Body of pancreas (tissue), 4 donors: ENCODE results near the gene SVBP. TPM values are rescaled to one million over a fixed set of nuclear protein-coding genes. Genes with fewer than 3 reads are reported as not detected.

ENCODE experiments used
- ATAC-seq: fragments of 150-250 bp; one replicate; pipeline ENCODE4 v1.9.1; 2016
- DNase-seq, 4 donors: peaks; one replicate each; pipeline ENCODE4 v3.0.0-alpha.2; 2019
- H3K27ac ChIP-seq, 4 donors: fragments of 200-600 bp; sonication (generic); 1 replicate in 3 of 4; 2 replicates in 1 of 4; pipeline versions ENCODE4 v1.5.1 to v1.6.1; 2016 to 2019; ENCODE audit warnings: mild to moderate bottlenecking in 1 of 4, mixed read lengths in 1 of 4, moderate library complexity in 1 of 4
- H3K27me3 ChIP-seq, 2 donors: fragments of 200-600 bp; sonication (generic); one replicate each; pipeline ENCODE4 v1.6.0; 2016; ENCODE audit warnings: mild to moderate bottlenecking in 1 of 2
- H3K36me3 ChIP-seq, 2 donors: fragments of 200-600 bp; sonication (generic); replicated peaks in 1 of 2; 2 replicates each; pipeline ENCODE4 v1.5.1; 2016; ENCODE audit warnings: low read depth in 2 of 2; ENCODE audit not compliant: insufficient read depth in 1 of 2
- H3K4me1 ChIP-seq: fragments of 200-600 bp; sonication (generic); one replicate; pipeline ENCODE4 v1.6.0; 2016
- H3K4me3 ChIP-seq, 2 donors: fragments of 200-600 bp; sonication (generic); 1 replicate in 1 of 2; 2 replicates in 1 of 2; pipeline ENCODE4 v1.5.1; 2016 to 2019
- H3K9me3 ChIP-seq, 3 donors: fragments of 200-600 bp; sonication (generic); 1 replicate in 2 of 3; 2 replicates in 1 of 3; pipeline ENCODE4 v1.5.1; 2016
- CTCF ChIP-seq, 7 experiments: fragments of 450-650 bp in 4 of 7; fragments of 200-600 bp in 3 of 7; sonication (generic) in 3 of 7; IDR thresholded peaks; one replicate each; pipeline ENCODE4 v1.5.1; 2016 to 2019; ENCODE audit warnings: antibody characterized with exemption in 7 of 7
- POLR2A ChIP-seq, 3 donors: fragments of 450-650 bp; IDR thresholded peaks; one replicate each; pipeline ENCODE4 v1.6.1; 2016; ENCODE audit warnings: antibody characterized with exemption in 3 of 3, mild to moderate bottlenecking in 2 of 3
- WGBS, 2 donors: methylation state at CpG; one replicate each; pipeline ENCODE4 v1.1.5; 2017; 5-methylcytosine and 5-hydroxymethylcytosine counted together
- intact Hi-C: fragments of 100-400 bp; cut with DNase I; formaldehyde crosslinking; loops from one replicate; pipeline ENCODE4 v1.15.1; 2023
- total RNA-seq, 2 donors: library from RNA; depleted of rRNA; stranded (reverse); fragments of >200 nt; gene quantifications; one replicate each; pipeline ENCODE4 v1.1.0, GENCODE V29; 2016

SVBP gene
- total RNA-seq, 2 donors from 2014 or later, result 12.2 to 12.5 TPM

GRCh38 chr1:42807056-42807668 is 10.0 kb downstream of the SVBP start:
- no peak for TF ChIP-seq CTCF (IDR thresholded peaks at IDR 0.05)
- no peak for TF ChIP-seq POLR2A (IDR thresholded peaks at IDR 0.05)
- no peak for DNase-seq
- intact Hi-C loops, result no loop called here
- H3K4me1 ChIP-seq, result no peaks in the 10 kb centered on the region
- no peak overlapping the region for H3K27ac ChIP-seq
- ATAC-seq, result no peak
- no peaks in the 10 kb centered on the region for H3K36me3 ChIP-seq
- no peaks in the 10 kb centered on the region for H3K27me3 ChIP-seq
- no peak overlapping the region for H3K4me3 ChIP-seq
- no peaks in the 10 kb centered on the region for H3K9me3 ChIP-seq

GRCh38 chr1:42806593-42806992 is 10.6 kb downstream of the SVBP start:
- intact Hi-C loops, result no loop called here
- TF ChIP-seq CTCF (IDR thresholded peaks at IDR 0.05) (no peak), POLR2A (IDR thresholded peaks at IDR 0.05) (no peak)
- Histone ChIP-seq H3K27ac (no peak overlapping the region), H3K27me3 (no peaks in the 10 kb centered on the region), H3K4me1 (no peaks in the 10 kb centered on the region), H3K9me3 (no peaks in the 10 kb centered on the region), H3K36me3 (no peaks in the 10 kb centered on the region), H3K4me3 (no peak overlapping the region)
- 86 to 88% methylated on average over 5 of the region's 5 CpGs for WGBS, 2 donors
- DNase-seq (no peak), ATAC-seq (no peak)

GRCh38 chr1:42806171-42806570 is 11.0 kb downstream of the SVBP start:
- TF ChIP-seq CTCF (IDR thresholded peaks at IDR 0.05) (no peak), POLR2A (IDR thresholded peaks at IDR 0.05) (no peak)
- no peaks in the 10 kb centered on the region for H3K9me3 ChIP-seq
- H3K36me3 ChIP-seq, result no peaks in the 10 kb centered on the region
- H3K27ac ChIP-seq, result no peak overlapping the region
- intact Hi-C loops, result no loop called here
- ATAC-seq, result no peak
- no peak for DNase-seq
- no peak overlapping the region for H3K4me3 ChIP-seq
- H3K27me3 ChIP-seq, result no peaks in the 10 kb centered on the region
- no peaks in the 10 kb centered on the region for H3K4me1 ChIP-seq

- TF ChIP-seq POLR2A (IDR thresholded peaks at IDR 0.05) (no peak), CTCF (IDR thresholded peaks at IDR 0.05) (no peak)
- ATAC-seq, result no peak
Observed at GRCh38 chr1:42801832-42802473, 15.2 kb downstream of the SVBP start.

GRCh38 chr1:42797979-42798378 is 19.2 kb downstream of the SVBP start:
- TF ChIP-seq POLR2A (IDR thresholded peaks at IDR 0.05) (no peak), CTCF (IDR thresholded peaks at IDR 0.05) (no peak)
- H3K27me3 ChIP-seq, result no peaks in the 10 kb centered on the region
- no peaks in the 10 kb centered on the region for H3K9me3 ChIP-seq
- H3K27ac ChIP-seq, result no peak overlapping the region
- DNase-seq, result no peak
- H3K4me1 ChIP-seq, result no peaks in the 10 kb centered on the region
- H3K4me3 ChIP-seq, result no peak overlapping the region
- no peak for ATAC-seq
- WGBS, 2 donors, result 91 to 93% methylated on average over 5 of the region's 5 CpGs
- intact Hi-C loops, result no loop called here
- no peaks in the 10 kb centered on the region for H3K36me3 ChIP-seq

More at GRCh38 chr1:42801832-42802473, 15.2 kb downstream of the SVBP start:
- Histone ChIP-seq H3K9me3 (no peaks in the 10 kb centered on the region), H3K36me3 (no peaks in the 10 kb centered on the region), H3K27me3 (no peaks in the 10 kb centered on the region), H3K27ac (no peak overlapping the region), H3K4me1 (no peaks in the 10 kb centered on the region), H3K4me3 (no peak overlapping the region)
- no peak for DNase-seq
- intact Hi-C loops, result no loop called here
- WGBS, 2 donors, result 80 to 87% methylated on average over 8 of the region's 8 CpGs
